Vagina (tissue), 2 donors: Measurements from ENCODE around the gene ACOT9. TPM values are rescaled to one million over a fixed set of nuclear protein-coding genes. Genes with fewer than 3 reads are reported as not detected.
"Not testable (repeated sequence)": the region's sequence is repeated elsewhere in the genome, so short reads cannot be mapped to it uniquely, and the experiment has no call there.

Experiments used
- DNase-seq, 2 donors: peaks; one replicate each; pipeline ENCODE4 v3.0.0-alpha.2; 2017; ENCODE audit errors: extremely low spot score in 2 of 2
- H3K27ac ChIP-seq: fragments of 200-600 bp; sonication (generic); one replicate; pipeline ENCODE4 v1.5.1; 2019
- H3K27me3 ChIP-seq: fragments of 200-600 bp; sonication (generic); one replicate; pipeline ENCODE4 v1.5.1; 2019
- H3K36me3 ChIP-seq, 2 donors: fragments of 200-600 bp; sonication (generic); one replicate each; pipeline ENCODE4 v1.5.1; 2017 to 2019
- H3K4me1 ChIP-seq: fragments of 200-600 bp; sonication (generic); one replicate; pipeline ENCODE4 v1.5.1; 2019
- H3K4me3 ChIP-seq, 2 donors: fragments of 200-600 bp; sonication (generic); 1 replicate in 1 of 2; 2 replicates in 1 of 2; pipeline ENCODE4 v1.5.1; 2016 to 2019
- H3K9me3 ChIP-seq: fragments of 200-600 bp; sonication (generic); one replicate; pipeline ENCODE4 v1.5.1; 2019
- CTCF ChIP-seq, 3 experiments: fragments of 450-650 bp in 2 of 3; fragments of 200-600 bp in 1 of 3; sonication (generic) in 1 of 3; IDR thresholded peaks; one replicate each; pipeline ENCODE4 v1.5.1; 2017 to 2019; ENCODE audit warnings: antibody characterized with exemption in 3 of 3, mild to moderate bottlenecking in 2 of 3, moderate library complexity in 2 of 3
- POLR2A ChIP-seq, 2 donors: fragments of 450-650 bp; IDR thresholded peaks; one replicate each; pipeline ENCODE4 v1.6.1; 2017; ENCODE audit warnings: antibody characterized with exemption in 2 of 2, mild to moderate bottlenecking in 2 of 2, moderate library complexity in 2 of 2
- POLR2AphosphoS5 ChIP-seq, 2 donors: sonication (generic); formaldehyde crosslinking; IDR thresholded peaks; one replicate each; pipeline ENCODE4 v1.9.0; 2017; ENCODE audit warnings: antibody characterized with exemption in 2 of 2, mild to moderate bottlenecking in 2 of 2, low read depth in 1 of 2; ENCODE audit not compliant: insufficient read depth in 1 of 2
- intact Hi-C: fragments of 100-400 bp; cut with DNase I; formaldehyde crosslinking; loops from one replicate; pipeline ENCODE4 v1.15.1; 2023
- total RNA-seq: library from RNA; depleted of rRNA; stranded (reverse); fragments of >200 nt; gene quantifications from one replicate; pipeline ENCODE4 v1.2.3, GENCODE V29; 2016

The ACOT9 gene
- total RNA-seq, 1 donor from 2014 or later, result 39.0 TPM

GRCh38 chrX:23704673-23705206 is 38.3 kb downstream of the ACOT9 start:
- no peaks in the 10 kb centered on the region for H3K9me3 ChIP-seq
- no peak overlapping the region for H3K4me3 ChIP-seq
- no peaks in the 10 kb centered on the region for H3K27me3 ChIP-seq
- intact Hi-C loops, result no loop called here
- H3K36me3 ChIP-seq, result peaks cover 0 to 12% of the 10 kb centered on the region in 2 donors
- H3K27ac ChIP-seq, result no peak overlapping the region
- no peaks in the 10 kb centered on the region for H3K4me1 ChIP-seq
- TF ChIP-seq POLR2A (IDR thresholded peaks at IDR 0.05), result no peak
- DNase-seq, result no peak

DNA sequence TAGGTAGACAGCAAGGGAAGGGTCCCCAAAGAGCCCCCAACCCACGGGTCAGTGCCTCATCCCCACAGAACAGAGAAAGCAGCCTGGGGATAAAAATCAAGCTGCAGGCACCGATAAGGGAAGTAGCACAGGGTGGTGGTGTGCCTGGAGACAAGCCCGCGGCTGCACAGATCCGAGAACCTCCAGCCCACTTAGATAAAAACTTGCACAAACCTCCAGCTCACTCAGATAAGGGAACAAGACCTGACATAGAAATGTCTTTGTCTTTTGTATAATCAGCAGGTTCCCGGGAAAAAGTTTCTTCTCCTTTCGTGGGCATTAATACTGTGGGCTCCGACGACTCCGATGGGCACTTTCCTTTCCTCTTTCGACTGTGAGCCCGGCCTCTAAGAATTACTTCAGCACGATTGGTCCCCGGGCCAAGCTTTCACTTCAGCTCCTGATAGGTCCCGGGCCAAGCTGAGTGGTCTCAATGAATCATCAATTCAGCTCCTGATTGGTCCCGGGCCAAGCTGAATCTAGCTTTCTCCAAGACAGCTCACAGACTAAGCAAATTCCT is 43.4 kb downstream of the ACOT9 start:
- intact Hi-C loops, result no loop called here
- Histone ChIP-seq H3K4me1 (no peaks in the 10 kb centered on the region), H3K4me3 (no peak overlapping the region), H3K9me3 (no peaks in the 10 kb centered on the region), H3K27me3 (no peaks in the 10 kb centered on the region), H3K27ac (no peak overlapping the region), H3K36me3 (peaks cover 0 to 12% of the 10 kb centered on the region in 2 donors)
- DNase-seq, result no peak
- no peak for TF ChIP-seq POLR2A (IDR thresholded peaks at IDR 0.05)
- TF ChIP-seq CTCF (IDR thresholded peaks at IDR 0.05), result no peak
- TF ChIP-seq POLR2AphosphoS5 (IDR thresholded peaks at IDR 0.05; ENCODE audit: insufficient read depth in 1 of 2, low read depth in 1 of 2), result no peak

- H3K4me3 ChIP-seq, result no peak overlapping the region
- H3K4me1 ChIP-seq, result no peaks in the 10 kb centered on the region
- H3K9me3 ChIP-seq, result no peaks in the 10 kb centered on the region
- H3K27me3 ChIP-seq, result no peaks in the 10 kb centered on the region
- no peaks in the 10 kb centered on the region for H3K36me3 ChIP-seq
- intact Hi-C loops, result loop anchor here (5.0 kb wide), 1 partner anchor 208 kb away; no protein-coding TSS in a partner anchor
- no peak overlapping the region for H3K27ac ChIP-seq
- no peak for DNase-seq
- TF ChIP-seq CTCF (IDR thresholded peaks at IDR 0.05) (peak in 1 of 3 experiments; percentile 38), POLR2A (IDR thresholded peaks at IDR 0.05) (no peak)
Measured at GRCh38 chrX:23694606-23695005, 48.5 kb downstream of the ACOT9 start.

- Histone ChIP-seq H3K9me3 (no peaks in the 10 kb centered on the region), H3K27me3 (no peaks in the 10 kb centered on the region), H3K4me3 (no peak overlapping the region), H3K27ac (no peak overlapping the region), H3K4me1 (no peaks in the 10 kb centered on the region), H3K36me3 (no peaks in the 10 kb centered on the region)
- no peak for DNase-seq
- intact Hi-C loops, result loop anchor here (5.0 kb wide), 1 partner anchor 210 kb away; no protein-coding TSS in a partner anchor
- TF ChIP-seq CTCF (IDR thresholded peaks at IDR 0.05) (no peak), POLR2A (IDR thresholded peaks at IDR 0.05) (no peak), POLR2AphosphoS5 (IDR thresholded peaks at IDR 0.05; ENCODE audit: insufficient read depth in 1 of 2, low read depth in 1 of 2) (no peak)
Measured at GRCh38 chrX:23692166-23692565, 50.9 kb downstream of the ACOT9 start.

- H3K27ac ChIP-seq, DNase-seq, H3K4me1 ChIP-seq, H3K9me3 ChIP-seq, H3K4me3 ChIP-seq, intact Hi-C loops, H3K27me3 ChIP-seq, H3K36me3 ChIP-seq: not testable (repeated sequence)
Measured at GRCh38 chrX:23676486-23676885, 66.6 kb downstream of the ACOT9 start.

GRCh38 chrX:23673108-23673507 is 70.0 kb downstream of the ACOT9 start:
- Histone ChIP-seq H3K4me1 (peaks cover 4% of the 10 kb centered on the region), H3K9me3 (no peaks in the 10 kb centered on the region), H3K27me3 (no peaks in the 10 kb centered on the region), H3K4me3 (no peak overlapping the region), H3K27ac (no peak overlapping the region), H3K36me3 (peaks cover 0 to 6% of the 10 kb centered on the region in 2 donors)
- intact Hi-C loops, result no loop called here
- DNase-seq, result no peak
- TF ChIP-seq POLR2AphosphoS5 (IDR thresholded peaks at IDR 0.05; ENCODE audit: insufficient read depth in 1 of 2, low read depth in 1 of 2), result no peak
- no peak for TF ChIP-seq POLR2A (IDR thresholded peaks at IDR 0.05)
- no peak for TF ChIP-seq CTCF (IDR thresholded peaks at IDR 0.05)
